ENCODE data around the gene NECTIN4. TPM values are rescaled to one million over a fixed set of nuclear protein-coding genes. Genes with fewer than 3 reads are reported as not detected.

Gene NECTIN4
- total and polyA plus RNA-seq, 2 experiments from 2014 or later = 5.9 to 8.5 TPM

DNA sequence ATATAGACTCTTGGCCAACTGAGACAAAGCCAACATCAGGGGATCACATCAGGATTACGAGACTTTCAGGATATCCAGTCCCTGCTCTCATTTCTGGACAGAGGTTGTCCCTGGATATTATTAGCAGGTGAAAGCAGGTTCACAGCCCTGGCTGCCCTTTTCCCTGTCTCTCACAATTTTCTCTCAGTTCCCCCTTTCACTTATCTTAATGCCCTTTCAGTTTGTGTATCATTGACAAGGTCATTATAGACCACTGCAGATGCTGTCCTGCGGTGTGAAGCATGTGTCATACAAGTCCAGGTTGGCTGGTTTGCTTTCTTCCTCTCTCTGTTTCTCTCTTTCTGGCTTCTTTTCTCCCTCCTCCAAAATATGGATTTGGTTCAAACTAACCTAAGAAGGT is 6.7 kb upstream of the NECTIN4 start:
- no peaks in the 10 kb centered on the region for H4K20me1 ChIP-seq (ENCODE audit: insufficient read depth, poor library complexity, severe bottlenecking)
- H3K27me3 ChIP-seq = no peaks in the 10 kb centered on the region
- no peaks in the 10 kb centered on the region for H3K9me2 ChIP-seq (replicated peaks; ENCODE audit: insufficient read depth)
- no peaks in the 10 kb centered on the region for H3K36me3 ChIP-seq (replicated peaks; ENCODE audit: insufficient read depth, low read depth)
- H3K4me2 ChIP-seq = no peak overlapping the region
- WGBS (ENCODE audit: low lambda C conversion rate, missing lambda C conversion rate) = 93% methylated on average over 2 of the region's 2 CpGs
- H3K4me3 ChIP-seq = no peak overlapping the region
- no peaks in the 10 kb centered on the region for H3K79me2 ChIP-seq
- no peak overlapping the region for H3K27ac ChIP-seq
- no peak overlapping the region for H2AFZ ChIP-seq
- no peaks in the 10 kb centered on the region for H3K9me3 ChIP-seq (ENCODE audit: low read depth)
- no peak for DNase-seq (ENCODE audit: low spot score)
- H3K4me1 ChIP-seq (ENCODE audit: insufficient read depth) = peaks cover 8% of the 10 kb centered on the region
- TF ChIP-seq EZH2phosphoT487 (IDR thresholded peaks at IDR 0.05; ENCODE audit: low read depth, severe bottlenecking, unreplicated experiment) = no peak
- TF ChIP-seq EZH2 (IDR thresholded peaks at IDR 0.05; ENCODE audit: borderline replicate concordance) = no peak
- TF ChIP-seq, protein P1, sequence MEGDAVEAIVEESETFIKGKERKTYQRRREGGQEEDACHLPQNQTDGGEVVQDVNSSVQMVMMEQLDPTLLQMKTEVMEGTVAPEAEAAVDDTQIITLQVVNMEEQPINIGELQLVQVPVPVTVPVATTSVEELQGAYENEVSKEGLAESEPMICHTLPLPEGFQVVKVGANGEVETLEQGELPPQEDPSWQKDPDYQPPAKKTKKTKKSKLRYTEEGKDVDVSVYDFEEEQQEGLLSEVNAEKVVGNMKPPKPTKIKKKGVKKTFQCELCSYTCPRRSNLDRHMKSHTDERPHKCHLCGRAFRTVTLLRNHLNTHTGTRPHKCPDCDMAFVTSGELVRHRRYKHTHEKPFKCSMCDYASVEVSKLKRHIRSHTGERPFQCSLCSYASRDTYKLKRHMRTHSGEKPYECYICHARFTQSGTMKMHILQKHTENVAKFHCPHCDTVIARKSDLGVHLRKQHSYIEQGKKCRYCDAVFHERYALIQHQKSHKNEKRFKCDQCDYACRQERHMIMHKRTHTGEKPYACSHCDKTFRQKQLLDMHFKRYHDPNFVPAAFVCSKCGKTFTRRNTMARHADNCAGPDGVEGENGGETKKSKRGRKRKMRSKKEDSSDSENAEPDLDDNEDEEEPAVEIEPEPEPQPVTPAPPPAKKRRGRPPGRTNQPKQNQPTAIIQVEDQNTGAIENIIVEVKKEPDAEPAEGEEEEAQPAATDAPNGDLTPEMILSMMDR (IDR thresholded peaks at IDR 0.05; ENCODE audit: poor library complexity) = no peak

DNA sequence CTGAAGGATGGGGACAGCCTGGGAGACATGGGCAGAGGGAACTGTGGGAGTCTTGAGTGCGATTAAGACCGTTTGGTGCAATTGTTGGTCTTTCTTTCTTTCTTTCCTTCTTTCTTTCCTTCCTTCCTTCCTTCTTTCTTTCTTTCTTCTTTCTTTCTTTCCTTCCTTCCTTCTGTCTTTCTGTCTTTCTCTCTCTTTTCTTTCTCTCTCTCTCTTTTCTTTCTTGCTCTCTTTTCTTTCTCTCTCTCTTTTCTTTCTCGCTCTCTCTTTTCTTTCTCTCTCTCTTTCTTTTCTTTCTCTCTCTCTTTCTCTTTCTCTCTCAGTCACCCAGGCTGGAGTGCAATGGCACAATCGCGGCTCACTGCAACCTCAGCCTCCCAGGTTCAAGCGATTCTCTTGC is 5.9 kb upstream of the NECTIN4 start:
- TF ChIP-seq, protein P1 (IDR thresholded peaks at IDR 0.05; ENCODE audit: poor library complexity) = no peak
- TF ChIP-seq EZH2 (IDR thresholded peaks at IDR 0.05; ENCODE audit: borderline replicate concordance) (no peak), EZH2phosphoT487 (IDR thresholded peaks at IDR 0.05; ENCODE audit: low read depth, severe bottlenecking, unreplicated experiment) (no peak)
- Histone ChIP-seq H3K9me2 (replicated peaks; ENCODE audit: insufficient read depth) (no peaks in the 10 kb centered on the region), H3K36me3 (replicated peaks; ENCODE audit: insufficient read depth, low read depth) (no peaks in the 10 kb centered on the region), H3K4me1 (ENCODE audit: insufficient read depth) (peaks cover 8% of the 10 kb centered on the region), H3K4me3 (no peak overlapping the region), H3K27me3 (no peaks in the 10 kb centered on the region), H3K79me2 (no peaks in the 10 kb centered on the region), H3K9me3 (ENCODE audit: low read depth) (no peaks in the 10 kb centered on the region), H4K20me1 (ENCODE audit: insufficient read depth, poor library complexity, severe bottlenecking) (no peaks in the 10 kb centered on the region), H3K4me2 (no peak overlapping the region), H2AFZ (no peak overlapping the region), H3K27ac (no peak overlapping the region)
- WGBS (ENCODE audit: low lambda C conversion rate, missing lambda C conversion rate) = 94% methylated on average over 6 of the region's 6 CpGs
- no peak for DNase-seq (ENCODE audit: low spot score)

DNA sequence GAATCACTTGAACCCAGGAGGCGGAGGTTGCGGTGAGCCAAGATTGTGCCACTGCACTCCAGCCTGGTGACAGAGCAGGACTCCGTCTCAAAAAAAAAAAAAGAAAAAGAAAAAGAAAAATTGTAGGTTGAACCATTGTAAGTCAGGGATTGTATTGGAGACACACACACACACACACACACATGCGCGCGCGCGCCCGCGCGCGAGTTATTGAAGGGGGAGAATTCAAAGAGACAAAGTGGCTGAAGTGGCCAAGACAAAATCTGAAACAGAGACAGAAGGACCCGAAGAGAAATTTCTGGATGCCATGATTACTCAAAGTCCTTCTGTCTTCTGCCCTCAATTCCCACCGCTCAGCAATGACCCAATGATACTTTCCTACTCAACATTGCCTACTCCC is 5.1 kb upstream of the NECTIN4 start:
- Histone ChIP-seq H3K27me3 (no peaks in the 10 kb centered on the region), H3K79me2 (no peaks in the 10 kb centered on the region), H3K9me3 (ENCODE audit: low read depth) (no peaks in the 10 kb centered on the region), H3K4me1 (ENCODE audit: insufficient read depth) (peaks cover 8% of the 10 kb centered on the region), H2AFZ (no peak overlapping the region), H3K27ac (no peak overlapping the region), H4K20me1 (ENCODE audit: insufficient read depth, poor library complexity, severe bottlenecking) (no peaks in the 10 kb centered on the region), H3K4me2 (no peak overlapping the region), H3K36me3 (replicated peaks; ENCODE audit: insufficient read depth, low read depth) (no peaks in the 10 kb centered on the region), H3K4me3 (no peak overlapping the region), H3K9me2 (replicated peaks; ENCODE audit: insufficient read depth) (no peaks in the 10 kb centered on the region)
- WGBS (ENCODE audit: low lambda C conversion rate, missing lambda C conversion rate) = 98% methylated on average over 14 of the region's 14 CpGs
- TF ChIP-seq EZH2 (IDR thresholded peaks at IDR 0.05; ENCODE audit: borderline replicate concordance) = no peak
- no peak for TF ChIP-seq EZH2phosphoT487 (IDR thresholded peaks at IDR 0.05; ENCODE audit: low read depth, severe bottlenecking, unreplicated experiment)
- TF ChIP-seq, protein P1 (IDR thresholded peaks at IDR 0.05; ENCODE audit: poor library complexity) = no peak
- DNase-seq (ENCODE audit: low spot score) = no peak

DNA sequence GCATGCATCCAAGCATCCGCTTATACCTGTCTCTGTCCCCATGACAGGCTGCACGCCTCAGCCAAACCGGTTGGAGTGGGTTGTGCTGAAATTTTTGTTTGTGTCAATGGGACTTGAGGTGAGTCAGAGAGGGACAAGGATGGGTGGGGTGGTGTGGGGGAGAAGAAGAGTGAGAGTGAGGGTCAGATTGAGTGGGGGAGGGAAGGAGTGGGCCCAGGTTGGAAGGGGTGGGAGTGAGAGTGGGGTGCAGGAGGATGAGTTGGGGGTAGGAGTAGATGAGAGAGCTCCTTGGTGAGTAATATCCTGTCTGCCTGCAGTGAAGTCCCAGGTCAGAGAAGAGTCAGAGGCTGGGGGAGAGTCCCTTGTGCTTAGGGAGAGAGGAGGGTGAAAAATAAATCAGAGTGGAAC is 3.3 kb upstream of the NECTIN4 start:
- 78% methylated on average over 3 of the region's 3 CpGs for WGBS (ENCODE audit: low lambda C conversion rate, missing lambda C conversion rate)
- DNase-seq (ENCODE audit: low spot score) = no peak
- H3K4me3 ChIP-seq = no peak overlapping the region
- H3K9me2 ChIP-seq (replicated peaks; ENCODE audit: insufficient read depth) = no peaks in the 10 kb centered on the region
- H3K27ac ChIP-seq = no peak overlapping the region
- no peaks in the 10 kb centered on the region for H4K20me1 ChIP-seq (ENCODE audit: insufficient read depth, poor library complexity, severe bottlenecking)
- TF ChIP-seq EZH2phosphoT487 (IDR thresholded peaks at IDR 0.05; ENCODE audit: low read depth, severe bottlenecking, unreplicated experiment) (no peak), EZH2 (IDR thresholded peaks at IDR 0.05; ENCODE audit: borderline replicate concordance) (no peak)
- TF ChIP-seq, protein P1 (IDR thresholded peaks at IDR 0.05; ENCODE audit: poor library complexity) = no peak
- H3K4me1 ChIP-seq (ENCODE audit: insufficient read depth) = peaks cover 8% of the 10 kb centered on the region
- no peaks in the 10 kb centered on the region for H3K36me3 ChIP-seq (replicated peaks; ENCODE audit: insufficient read depth, low read depth)
- no peak overlapping the region for H2AFZ ChIP-seq
- peaks cover 8% of the 10 kb centered on the region for H3K79me2 ChIP-seq
- H3K4me2 ChIP-seq = no peak overlapping the region
- H3K9me3 ChIP-seq (ENCODE audit: low read depth) = no peaks in the 10 kb centered on the region
- H3K27me3 ChIP-seq = no peaks in the 10 kb centered on the region

Measured in hepatocyte (in vitro differentiated cells).